ENCODE results near the gene HIPK2. TPM values are rescaled to one million over a fixed set of nuclear protein-coding genes. Genes with fewer than 3 reads are reported as not detected.
A peak's percentile ranks its signal among the peaks of the same experiment; 100 is the strongest.

The HIPK2 gene
- total and polyA plus RNA-seq, 10 of the 15 experiments (the other 5 are each of a cell fraction or from before 2014, with no cell fraction given), result 1.7 to 39.0 (median 9.4) TPM

DNA sequence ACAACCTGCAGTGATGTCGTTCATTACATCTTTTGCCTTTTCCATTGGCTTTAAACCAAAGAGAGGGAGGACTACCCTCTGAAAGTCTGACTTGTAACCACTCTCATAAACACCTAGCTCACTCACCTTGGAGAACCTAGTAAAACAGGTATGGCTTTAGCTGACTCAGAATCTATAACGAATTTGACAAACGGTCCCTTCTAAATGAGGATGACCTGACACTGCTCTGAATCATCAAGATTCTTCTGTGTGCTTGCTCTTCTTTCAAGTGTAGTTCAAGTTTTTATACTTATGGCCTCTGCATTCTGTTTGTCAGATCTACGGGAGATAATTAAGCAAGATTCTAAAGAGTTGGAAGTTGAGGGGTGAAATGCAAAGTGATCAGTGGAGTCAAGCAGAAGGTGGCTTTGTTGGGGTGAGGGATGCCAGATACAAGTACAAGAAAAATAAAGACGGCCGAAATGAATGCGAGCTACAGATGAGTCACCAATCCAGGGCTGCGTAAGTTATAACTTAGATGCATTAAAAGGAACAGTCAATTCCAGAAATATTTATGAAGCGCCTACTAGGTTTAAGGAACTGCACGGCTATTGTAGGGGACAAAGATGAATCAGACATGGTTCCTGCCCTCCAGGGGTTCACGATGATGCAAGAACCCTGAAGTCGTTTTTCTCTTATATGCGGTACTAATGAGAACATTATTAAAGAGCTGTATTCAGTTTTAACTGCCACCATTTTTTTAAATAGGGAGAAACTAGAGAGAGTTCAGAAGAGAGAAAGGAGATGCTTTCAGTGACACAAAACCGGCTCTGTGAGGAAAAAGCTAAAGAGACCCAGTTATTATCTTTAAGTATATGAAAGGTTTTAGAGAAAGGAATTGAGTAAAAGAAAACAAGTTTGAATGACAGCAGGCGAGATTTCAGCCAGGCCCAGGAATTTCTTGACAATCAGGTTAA is 6.5 kb downstream of the HIPK2 start:
- H3K27me3 ChIP-seq (replicated peaks in 1 of 2; ENCODE audit: control insufficient read depth in 2 of 2, insufficient read depth in 2 of 2, low read length in 1 of 2), result no peaks in the 10 kb centered on the region
- WGBS (ENCODE audit: insufficient coverage, insufficient replicate concordance, low lambda C conversion rate, missing lambda C conversion rate), result 17% methylated on average over 15 of the region's 15 CpGs
- DNase-seq (ENCODE audit: low read depth, low spot score), result no peak
- 0 out of 2 replicates have a peak overlapping the region, but pooled peaks have one; percentile 46 for H3K4me2 ChIP-seq (ENCODE audit: control insufficient read depth, insufficient read depth)
- POLR2A ChIA-PET, result interaction anchor here (0.5 to 1.2 kb wide), 3 partner anchors 9 to 29 kb away, joined by 3 to 5 read pairs (median 3); no protein-coding TSS in a partner anchor
- CTCF ChIA-PET, result interaction anchor here (0.9 to 1.7 kb wide), 6 partner anchors 9 to 232 kb away, joined by 3 to 7 read pairs (median 3); no protein-coding TSS in a partner anchor
- SMC1A ChIA-PET (ENCODE audit: uncharacterized antibody, unreplicated experiment), result interaction anchor here (0.7 to 10.0 kb wide), 7 partner anchors 10 to 128 kb away, joined by 3 to 74 read pairs (median 4); no protein-coding TSS in a partner anchor
- intact Hi-C loops (cut with micrococcal nuclease; ENCODE audit: unreplicated experiment), result loop anchor here (5.0 kb wide), 1 partner anchor 169 kb away; no protein-coding TSS in a partner anchor
- BruUV-seq (replicated peaks), result no TSS peak
- ATAC-seq, result no peak
- RAD21 ChIA-PET (ENCODE audit: unreplicated experiment), result interaction anchor here (1.0 to 3.8 kb wide), 3 partner anchors 98 to 276 kb away, joined by 3 to 22 read pairs (median 19); no protein-coding TSS in a partner anchor
- TF ChIP-seq ZNF622 (IDR thresholded peaks at IDR 0.05) (no peak), EP300 (IDR thresholded peaks at IDR 0.05; ENCODE audit: borderline replicate concordance in 1 of 2, control insufficient read depth in 1 of 2, low read depth in 2 of 2, low read length in 2 of 2) (no peak), JUNB (IDR thresholded peaks at IDR 0.05) (peak; percentile 44), ZZZ3 (IDR thresholded peaks at IDR 0.05; ENCODE audit: control insufficient read depth, insufficient read length, low read depth) (no peak), FOXM1 (IDR thresholded peaks at IDR 0.05; ENCODE audit: low read depth, low read length) (no peak), PAX5 (IDR thresholded peaks at IDR 0.05; ENCODE audit: borderline replicate concordance, low read depth, low read length) (no peak)
- TF ChIP-seq, protein P1, sequence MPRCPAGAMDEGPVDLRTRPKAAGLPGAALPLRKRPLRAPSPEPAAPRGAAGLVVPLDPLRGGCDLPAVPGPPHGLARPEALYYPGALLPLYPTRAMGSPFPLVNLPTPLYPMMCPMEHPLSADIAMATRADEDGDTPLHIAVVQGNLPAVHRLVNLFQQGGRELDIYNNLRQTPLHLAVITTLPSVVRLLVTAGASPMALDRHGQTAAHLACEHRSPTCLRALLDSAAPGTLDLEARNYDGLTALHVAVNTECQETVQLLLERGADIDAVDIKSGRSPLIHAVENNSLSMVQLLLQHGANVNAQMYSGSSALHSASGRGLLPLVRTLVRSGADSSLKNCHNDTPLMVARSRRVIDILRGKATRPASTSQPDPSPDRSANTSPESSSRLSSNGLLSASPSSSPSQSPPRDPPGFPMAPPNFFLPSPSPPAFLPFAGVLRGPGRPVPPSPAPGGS (IDR thresholded peaks at IDR 0.05; ENCODE audit: borderline replicate concordance, insufficient read depth, low read depth, low read length, poor library complexity, severe bottlenecking), result no peak
- H3K27ac ChIP-seq (ENCODE audit: control insufficient read depth, insufficient read depth), result no peak overlapping the region
- H3K4me1 ChIP-seq (ENCODE audit: control insufficient read depth, insufficient read depth, low read length), result peaks cover 47% of the 10 kb centered on the region
- H4K20me1 ChIP-seq (ENCODE audit: control insufficient read depth, insufficient read depth), result peaks cover 3% of the 10 kb centered on the region
- no peak for FAIRE-seq
- H3K4me3 ChIP-seq, result no peak overlapping the region
- no peak overlapping the region for H2AFZ ChIP-seq (ENCODE audit: control insufficient read depth, low read depth, low read length)
- no peak overlapping the region for H3K9ac ChIP-seq (ENCODE audit: control insufficient read depth, insufficient read depth, low read length)
- peaks cover 0 to 3% of the 10 kb centered on the region in 2 experiments; a peak in 1 of 4 replicates for H3K36me3 ChIP-seq (ENCODE audit: control insufficient read depth in 2 of 2, insufficient read depth in 2 of 2, low read length in 1 of 2)
- no peaks in the 10 kb centered on the region for H3K9me3 ChIP-seq (replicated peaks; ENCODE audit: control insufficient read depth, insufficient read depth, low read length)
- H3K79me2 ChIP-seq (ENCODE audit: control insufficient read depth, insufficient read depth, low read length), result peaks cover 56% of the 10 kb centered on the region
- in situ Hi-C loops (cut with MboI), result loop anchor here (5.0 kb wide), 2 partner anchors 124 to 231 kb away; no protein-coding TSS in a partner anchor

Measured in GM12878 (cell line).